HG03342 (cell line): ENCODE measurements around the gene MYF5.

Experiments
- ATAC-seq: cut with Tn5 transposase; IDR thresholded peaks from one replicate; pipeline ENCODE4 v1.9.1; 2021; ENCODE audit warnings: mild to moderate bottlenecking, moderate library complexity; ENCODE audit not compliant: unreplicated experiment

The MYF5 gene

DNA sequence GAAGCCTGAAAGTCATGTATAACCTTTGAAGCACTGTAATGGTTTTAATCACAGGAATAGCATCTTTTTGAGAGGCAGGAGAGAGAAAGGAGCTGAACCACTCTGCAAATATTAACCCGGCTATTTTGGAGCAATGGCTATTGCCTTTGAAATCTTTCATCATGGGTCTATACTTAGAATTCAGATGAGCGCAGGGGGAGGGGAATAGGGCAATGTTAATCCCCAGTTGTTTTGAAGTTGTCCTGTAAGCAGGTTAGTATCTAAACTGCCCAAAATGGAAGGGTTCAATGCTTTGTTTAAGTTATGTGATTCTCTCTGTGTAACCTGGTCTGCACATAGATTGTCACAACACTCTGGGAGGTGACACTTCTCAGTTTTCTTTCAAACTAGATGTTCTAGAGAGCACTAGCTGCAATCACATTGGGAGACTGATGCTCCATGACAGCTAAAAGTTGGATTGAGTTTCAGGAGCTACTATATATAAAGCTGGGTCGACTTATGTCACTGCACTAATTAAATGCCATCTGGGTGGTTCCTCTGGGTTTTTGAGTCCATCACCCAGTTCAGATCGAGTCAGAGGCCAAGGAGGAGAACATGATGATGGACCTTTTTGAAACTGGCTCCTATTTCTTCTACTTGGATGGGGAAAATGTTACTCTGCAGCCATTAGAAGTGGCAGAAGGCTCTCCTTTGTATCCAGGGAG lies 9.4 kb upstream of the MYF5 start, which contains the start of gene MYF6:
TSS of gene MYF6 (plus strand) at position 509 of the 704 bp plus-strand sequence. CDS start at position 595, 86 bp downstream.
- no peak for ATAC-seq

DNA sequence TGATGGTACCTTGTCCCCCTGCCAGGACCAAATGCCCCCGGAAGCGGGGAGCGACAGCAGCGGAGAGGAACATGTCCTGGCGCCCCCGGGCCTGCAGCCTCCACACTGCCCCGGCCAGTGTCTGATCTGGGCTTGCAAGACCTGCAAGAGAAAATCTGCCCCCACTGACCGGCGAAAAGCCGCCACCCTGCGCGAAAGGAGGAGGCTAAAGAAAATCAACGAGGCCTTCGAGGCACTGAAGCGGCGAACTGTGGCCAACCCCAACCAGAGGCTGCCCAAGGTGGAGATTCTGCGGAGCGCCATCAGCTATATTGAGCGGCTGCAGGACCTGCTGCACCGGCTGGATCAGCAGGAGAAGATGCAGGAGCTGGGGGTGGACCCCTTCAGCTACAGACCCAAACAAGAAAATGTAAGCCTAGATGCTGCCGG lies 8.9 kb upstream of the MYF5 start:
- ATAC-seq = no peak

DNA sequence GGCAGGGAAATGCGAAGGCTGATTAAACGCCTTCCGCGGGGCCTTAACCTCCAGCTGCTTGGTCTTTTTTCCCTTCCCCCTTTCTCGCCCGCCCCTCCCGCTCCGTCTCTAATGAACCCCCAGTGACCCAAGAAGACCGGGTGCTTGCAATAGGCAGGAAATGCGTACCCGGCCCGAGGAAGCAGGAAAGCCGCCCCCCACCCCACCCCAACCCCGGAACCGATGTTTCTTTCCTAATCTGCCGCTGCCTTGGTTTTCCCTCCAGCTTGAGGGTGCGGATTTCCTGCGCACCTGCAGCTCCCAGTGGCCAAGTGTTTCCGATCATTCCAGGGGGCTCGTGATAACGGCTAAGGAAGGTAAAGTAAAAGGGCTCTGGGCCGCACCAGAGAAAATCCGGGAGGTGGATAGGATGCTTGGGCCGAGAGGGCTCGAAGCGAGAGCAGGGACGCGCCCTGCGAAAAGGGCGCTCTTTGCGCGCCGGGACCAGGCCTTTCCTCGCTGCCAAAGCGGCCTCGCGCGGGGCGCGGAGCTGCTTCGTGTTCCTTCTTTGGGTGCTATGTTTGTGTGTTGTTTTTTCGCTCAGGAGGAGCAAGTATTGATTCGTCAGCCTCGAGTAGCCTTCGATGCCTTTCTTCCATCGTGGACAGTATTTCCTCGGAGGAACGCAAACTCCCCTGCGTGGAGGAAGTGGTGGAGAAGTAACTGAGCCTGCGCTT lies 8.3 kb upstream of the MYF5 start:
- no peak for ATAC-seq

DNA sequence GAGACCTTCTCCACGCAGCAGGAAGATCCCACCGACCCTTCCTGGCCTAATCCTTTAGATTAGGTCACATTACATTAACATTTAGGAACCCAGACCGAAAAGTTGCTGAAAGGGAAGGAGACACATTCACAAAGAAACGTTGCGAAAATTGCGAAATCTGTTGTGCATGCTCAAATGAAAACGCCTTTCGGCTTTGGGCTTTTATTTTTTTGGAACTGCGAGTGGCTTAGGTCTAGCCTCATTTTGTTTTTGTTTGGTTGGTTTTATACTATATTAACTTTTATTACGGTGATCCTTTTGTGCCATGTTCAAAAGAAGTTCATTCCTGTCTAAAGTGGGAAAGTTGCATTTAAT lies 7.8 kb upstream of the MYF5 start:
- ATAC-seq = no peak

DNA sequence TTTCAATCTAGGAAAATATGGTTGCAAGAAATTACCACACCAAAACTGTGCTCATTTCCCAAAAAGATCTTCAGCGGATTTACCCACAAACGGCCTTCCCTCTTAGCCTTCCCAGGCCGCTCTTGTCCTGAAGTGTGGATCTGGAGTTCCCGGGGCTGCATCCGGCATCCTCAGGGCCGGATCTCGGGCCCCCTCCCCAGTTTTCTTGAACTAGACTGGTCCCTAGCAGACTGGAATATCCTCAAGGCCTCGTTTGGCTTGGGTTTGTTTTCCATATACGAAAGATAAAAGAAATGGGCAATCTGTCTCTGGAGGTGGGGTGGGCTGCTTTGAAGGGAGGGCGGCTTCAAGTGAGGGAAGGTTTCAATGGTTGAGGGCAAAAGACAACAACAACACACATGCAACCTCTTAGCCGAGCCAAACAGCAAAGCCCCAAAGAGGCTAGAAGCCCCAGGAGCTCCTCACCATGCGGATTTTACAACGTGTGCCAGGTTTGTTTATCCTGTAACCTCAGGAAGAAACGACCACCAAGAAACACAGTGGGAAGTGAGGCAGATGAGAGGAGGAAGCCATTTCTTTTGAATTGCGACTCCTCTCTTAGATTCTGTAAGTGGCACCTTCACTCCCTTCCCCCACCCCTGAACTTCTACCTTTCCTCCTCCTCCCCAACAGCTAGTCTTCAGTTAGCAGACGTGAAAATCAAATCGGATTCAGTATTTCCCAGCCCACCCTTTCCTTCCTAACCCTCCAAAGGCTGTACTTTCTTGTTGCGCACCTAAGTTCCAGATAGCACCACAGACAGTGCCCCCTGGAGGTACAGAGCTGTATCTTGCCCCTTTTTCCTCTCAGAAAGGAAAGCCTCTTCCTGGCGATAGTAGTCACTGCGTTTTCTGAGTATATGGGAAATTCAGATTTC lies 6.6 kb upstream of the MYF5 start:
- peak; percentile 66 for ATAC-seq

DNA sequence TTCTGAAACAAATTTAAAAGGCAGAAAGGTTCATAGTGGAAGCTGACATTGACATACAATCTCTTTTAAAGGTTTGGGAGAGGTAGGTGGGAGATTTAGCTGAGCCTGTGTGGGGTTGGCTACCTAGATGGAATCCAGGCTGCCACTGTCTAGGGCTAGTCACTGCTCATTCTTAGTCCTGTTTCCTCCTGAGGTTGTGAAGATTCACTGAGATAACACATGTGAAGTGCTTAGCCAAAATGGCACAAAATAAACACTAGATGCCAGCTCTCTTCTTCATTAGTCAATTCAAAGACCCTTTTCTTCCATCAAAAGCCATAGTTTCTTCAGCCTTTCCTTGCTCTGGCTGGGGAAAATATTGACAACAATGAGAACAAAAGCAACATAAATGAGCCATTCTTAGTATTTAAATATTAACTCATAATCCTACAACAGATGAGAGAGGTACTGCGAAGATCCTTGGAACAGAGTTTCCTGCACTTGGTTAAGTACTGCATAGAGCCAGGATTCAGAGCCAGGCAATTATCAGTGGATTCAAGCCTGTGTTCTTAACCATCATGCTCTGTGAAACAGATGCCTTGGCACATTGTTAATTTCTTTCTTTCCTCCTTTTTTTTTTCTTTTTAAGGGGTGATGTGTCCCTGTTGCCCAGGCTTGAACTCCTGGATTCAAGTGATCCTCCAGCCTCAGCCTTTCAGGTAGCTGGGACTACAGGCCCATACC lies 5.8 kb upstream of the MYF5 start:
- ATAC-seq = peak; percentile 9

DNA sequence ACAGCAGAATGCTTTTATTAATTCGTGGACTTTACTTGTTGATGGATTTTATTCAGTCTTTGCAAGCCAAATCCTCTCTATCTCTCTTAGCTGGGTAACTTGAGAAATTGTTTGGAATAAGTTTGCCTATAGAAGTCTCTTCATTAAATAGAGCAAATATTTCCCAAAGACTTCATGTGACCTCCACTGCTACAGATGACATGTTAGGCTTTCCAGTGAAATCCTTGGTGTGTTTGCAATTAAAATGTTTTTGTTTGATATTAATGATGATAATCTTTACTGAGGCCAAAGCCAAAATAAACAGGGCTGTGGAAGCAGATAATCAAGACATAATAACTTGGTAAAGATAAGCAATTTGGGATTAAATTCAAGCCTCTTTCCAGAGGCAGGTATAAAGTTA lies 4.8 kb upstream of the MYF5 start:
- ATAC-seq = no peak

DNA sequence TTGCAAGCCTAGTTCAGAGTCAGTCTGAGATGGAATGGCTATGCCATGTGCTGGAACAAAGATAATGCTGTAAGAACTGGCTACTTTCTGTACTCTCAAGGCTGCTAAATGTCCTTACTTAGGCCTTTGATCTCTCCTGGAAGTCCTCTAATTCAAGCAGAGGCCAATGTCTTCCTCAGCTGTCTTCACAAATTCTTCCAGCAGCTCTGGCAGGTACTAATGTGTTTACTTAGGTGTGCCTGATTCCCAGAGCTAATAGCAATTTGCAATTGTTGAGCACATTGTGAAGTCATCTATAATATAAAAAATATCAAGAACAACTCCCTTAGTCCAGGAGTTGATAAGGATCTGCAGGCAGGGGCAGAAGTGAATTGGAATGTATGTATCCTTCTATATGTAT lies 3.8 kb upstream of the MYF5 start:
- ATAC-seq = no peak

DNA sequence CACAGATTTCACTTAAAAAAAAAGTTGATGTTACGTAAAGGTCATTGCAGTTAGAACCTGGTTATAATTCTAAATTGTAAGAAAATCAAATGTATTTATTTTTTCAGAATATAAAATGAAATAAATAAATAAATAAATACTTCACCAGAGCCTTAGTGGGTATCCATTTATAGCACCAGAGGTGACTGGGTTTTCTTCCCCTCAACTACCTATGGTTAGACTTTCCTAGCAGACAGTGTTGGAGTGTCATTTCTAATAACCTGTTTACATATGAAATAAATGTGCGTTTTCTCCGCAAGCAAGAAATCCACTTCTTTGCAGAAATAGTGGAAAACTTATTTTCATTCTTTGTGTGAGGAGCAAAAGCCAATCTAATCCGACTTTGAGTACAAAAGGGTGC lies 3.3 kb upstream of the MYF5 start:
- ATAC-seq = no peak

DNA sequence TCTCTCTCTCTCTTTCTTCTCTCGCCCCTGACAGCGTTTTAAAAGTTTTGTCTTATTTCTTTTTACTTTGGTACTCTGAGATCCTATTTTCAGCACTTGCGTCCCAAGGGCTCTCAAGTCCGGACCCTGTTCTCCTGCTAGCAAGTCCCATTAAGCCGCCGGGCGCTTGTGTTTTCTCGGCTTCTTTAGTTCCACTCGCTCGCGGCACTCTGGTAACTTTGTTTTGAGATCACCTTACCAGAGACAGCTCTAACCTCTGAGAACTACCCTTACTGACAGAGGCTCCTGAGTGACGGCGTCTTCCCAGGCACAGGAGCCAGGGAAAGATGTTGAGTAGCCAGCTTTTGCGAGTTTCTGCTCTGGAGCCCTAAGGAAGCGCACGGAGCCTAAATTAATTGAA lies 2.7 kb upstream of the MYF5 start:
- no peak for ATAC-seq

DNA sequence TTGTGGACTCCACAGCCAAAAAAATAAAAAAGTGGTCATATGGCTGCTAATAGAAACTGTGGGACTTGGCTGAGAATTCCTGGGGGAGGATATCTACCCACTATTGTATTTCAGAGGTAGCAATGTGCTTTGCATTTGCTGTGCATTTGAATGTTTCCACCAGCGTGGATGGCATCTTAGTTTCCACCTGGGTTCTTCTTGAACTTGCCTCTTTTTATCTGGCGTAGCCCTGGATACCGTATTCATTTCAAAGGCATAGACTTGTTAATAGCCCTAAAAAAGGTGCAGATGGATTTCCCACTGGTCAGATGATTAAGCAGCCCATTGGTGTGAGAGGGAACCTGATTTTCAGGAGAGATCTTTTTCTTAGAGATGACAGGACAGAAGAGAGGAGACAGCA lies 1.9 kb upstream of the MYF5 start:
- ATAC-seq = no peak

DNA sequence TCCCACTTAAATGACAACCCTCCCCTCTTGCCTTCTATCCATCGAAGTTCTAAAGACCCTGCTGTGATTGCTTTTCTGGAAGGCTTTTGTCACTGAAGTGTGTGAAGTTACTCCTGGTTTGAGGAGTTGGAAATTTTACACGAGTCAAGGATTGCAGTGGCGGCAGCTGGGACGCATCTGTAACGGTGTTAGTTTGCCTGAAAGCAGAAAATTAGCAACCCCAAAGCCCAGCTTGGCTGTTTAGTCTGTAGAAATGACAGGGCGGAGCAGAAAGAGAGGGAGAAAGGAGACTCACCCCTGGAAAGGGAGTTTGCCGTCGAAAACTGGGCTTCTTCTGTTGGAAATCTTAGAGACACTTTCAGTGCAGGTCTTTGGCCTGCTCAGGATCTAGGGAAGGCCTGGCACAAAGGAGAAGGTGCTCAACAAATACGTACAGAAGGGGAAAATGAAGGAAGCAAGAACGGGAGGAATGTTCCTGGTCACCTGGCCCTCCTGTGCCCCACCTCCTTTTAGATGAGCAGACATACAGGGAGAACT lies 931 bp upstream of the MYF5 start:
- ATAC-seq = no peak

DNA sequence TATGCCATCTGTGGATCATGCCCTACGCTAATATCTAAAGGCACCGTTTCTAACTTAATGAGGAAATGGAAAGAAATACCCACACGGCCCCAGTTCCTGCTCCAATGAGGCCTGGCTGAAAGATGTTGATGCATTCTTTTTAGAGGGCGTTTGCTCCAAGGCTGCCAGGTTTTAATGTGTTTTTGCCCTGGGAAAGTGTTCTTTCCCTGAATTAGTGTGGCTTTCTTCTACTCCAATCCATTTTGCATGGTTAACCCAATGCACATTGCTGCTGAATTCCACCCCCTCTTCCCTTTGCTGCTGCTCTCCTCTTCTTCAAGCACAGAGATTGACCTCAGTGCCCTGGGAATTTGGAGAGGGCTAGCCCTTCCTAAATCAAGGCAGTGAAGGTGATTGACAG lies 1.1 kb downstream of the MYF5 start:
- no peak for ATAC-seq

DNA sequence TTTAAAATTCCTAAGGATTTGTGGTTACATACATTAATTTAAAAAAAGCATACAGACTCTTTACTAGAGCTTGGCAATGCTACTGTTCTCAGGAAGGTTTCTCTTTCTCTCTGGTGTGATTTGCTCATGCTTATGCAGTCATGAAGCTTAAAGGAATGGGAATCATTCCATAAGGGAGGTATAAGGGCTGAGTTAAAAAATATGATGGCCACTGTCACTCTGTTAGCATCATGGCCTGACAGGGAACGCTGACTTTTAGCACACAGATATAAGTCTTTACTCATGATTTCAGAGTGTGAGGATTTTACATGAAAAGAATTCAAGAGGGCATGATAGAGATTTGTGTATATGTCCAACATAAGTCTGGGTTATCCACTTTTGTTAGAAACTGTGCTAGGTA lies 3.8 kb downstream of the MYF5 start:
- ATAC-seq = no peak

DNA sequence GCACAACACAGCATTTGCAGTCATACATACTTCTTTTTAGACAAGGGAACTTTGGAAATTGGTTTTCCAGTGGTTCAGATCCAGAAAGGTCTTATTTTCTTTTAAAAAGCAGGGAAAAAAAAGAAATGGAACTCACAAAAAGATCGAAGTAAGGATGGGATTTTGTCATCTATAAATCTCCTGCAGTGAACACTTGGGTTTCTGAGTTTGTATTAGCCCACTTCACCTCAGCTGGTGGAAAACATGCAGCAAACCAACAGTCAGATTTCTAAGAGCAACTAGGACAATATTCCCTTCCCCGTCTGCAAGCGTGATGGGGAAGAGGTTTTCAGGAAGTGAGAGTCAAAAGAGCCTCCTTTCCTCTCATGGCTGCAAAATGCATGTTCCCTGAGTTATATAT lies 4.6 kb downstream of the MYF5 start:
- ATAC-seq = no peak

DNA sequence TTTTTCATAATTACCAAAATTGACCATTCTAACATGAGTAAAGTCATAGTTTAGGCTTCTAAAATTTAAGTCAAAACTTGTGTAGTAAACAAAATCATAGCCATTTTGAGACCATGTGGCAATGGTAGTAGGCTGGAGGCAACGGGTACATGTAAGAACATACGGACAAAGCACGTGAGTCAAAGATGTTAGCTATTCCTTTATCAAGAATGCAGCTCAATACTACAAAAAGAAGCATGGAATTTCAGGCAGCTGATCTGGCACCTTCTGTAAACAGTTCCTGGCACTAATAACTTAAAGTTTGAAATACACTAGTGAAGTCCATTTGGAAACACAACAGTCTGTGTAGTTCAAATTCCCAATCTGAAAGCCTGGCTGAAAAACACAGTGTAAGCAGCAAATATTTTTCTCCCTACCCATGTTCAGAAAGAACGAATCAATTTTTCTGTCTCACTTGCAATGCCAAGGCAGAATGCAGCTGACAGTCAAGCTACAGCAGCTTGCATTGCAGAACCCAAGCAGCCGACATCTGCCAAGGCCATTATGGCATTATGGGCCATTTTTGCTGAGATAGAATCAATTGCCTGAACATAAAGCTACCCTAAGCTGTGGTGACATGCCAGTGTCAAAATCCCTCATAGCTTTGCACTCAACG lies 29.3 kb downstream of the MYF5 start:
- no peak for ATAC-seq

DNA sequence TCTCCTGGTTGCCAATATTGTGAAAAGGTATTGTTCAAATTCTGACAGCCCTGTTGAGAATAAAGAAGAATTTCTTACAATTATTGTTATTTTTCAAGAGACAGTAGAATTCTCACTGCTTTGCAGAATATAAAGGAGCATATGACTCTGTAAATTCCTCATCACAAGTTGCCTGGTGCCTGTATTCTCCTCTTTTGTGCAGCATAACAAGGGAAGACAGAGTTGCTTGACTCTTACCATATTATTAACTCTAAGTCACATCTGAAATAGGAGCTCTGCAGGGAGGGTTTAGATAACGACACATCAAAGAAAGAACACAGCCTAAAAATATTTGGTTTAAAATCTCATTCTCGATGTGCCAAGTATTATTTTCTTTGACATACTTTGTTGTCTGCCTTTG lies 31.1 kb downstream of the MYF5 start:
- ATAC-seq = no peak

DNA sequence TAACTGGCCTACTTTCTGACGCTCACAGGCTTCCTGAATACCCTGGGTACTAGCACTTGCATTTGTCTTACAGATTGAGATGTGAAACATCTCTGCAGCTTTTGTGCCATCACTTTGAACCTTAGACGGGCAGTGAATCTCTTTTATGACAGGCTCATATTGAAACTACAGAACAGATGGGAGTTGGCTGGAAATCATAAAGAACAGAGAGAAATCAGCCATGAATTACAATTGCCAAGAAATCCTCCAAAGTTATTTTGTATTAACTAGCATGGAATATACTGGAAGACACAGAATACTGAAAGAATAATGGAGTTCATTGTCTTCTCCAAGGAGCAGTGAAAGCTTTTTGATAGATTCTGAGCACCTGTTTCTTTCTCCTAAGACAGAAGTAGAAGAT lies 32.7 kb downstream of the MYF5 start:
- ATAC-seq = no peak

DNA sequence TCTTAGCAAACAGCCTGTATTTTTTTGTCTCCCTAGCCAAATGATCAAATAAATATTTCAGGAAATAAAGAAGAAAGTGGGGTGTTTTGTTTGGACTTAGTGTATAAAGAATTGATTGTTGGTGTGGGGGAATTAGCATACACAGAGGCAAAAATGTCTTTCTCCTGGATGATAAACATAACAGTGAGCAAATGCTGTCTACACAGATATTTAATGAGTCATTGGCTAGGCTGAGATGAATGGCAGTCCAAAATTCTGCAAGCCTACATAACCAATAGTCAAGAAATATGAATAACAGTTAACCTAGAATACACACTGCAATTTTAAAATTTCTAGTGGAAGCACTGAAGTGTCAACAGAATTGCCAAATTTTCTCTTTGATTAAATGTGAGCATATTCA lies 35.8 kb downstream of the MYF5 start:
- no peak for ATAC-seq

DNA sequence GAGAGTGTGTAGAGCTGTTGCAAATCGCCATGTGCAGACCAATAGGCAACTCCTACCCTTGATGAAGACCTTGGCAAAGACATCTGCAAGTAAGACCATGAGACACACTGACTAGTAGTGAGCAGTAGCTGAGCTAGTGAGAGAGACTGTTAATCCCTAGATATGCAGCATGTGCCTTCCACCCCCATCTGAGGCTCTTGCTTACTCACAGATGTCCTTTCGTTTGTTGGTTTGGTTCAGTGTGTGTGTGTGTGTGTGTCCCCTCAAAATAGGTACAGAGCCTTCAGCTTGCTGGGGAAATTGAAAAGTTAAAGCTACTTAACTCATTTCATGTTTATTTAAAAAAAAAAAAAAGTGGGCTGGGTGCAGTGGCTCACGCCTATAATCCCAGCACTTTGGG lies 37.6 kb downstream of the MYF5 start:
- no peak for ATAC-seq
